ENCODE data around the gene MAN2A1.
"Not testable (repeated sequence)": the region's sequence is repeated elsewhere in the genome, so short reads cannot be mapped to it uniquely, and the experiment has no call there.

Gene MAN2A1

GRCh38 chr5:109893271-109893670, 203.5 kb downstream of the MAN2A1 start:
- not testable (repeated sequence) for H3K36me3 ChIP-seq (ENCODE audit: control insufficient read depth in 1 of 2, insufficient read depth in 2 of 2, low read length in 2 of 2); H3K14ac ChIP-seq (ENCODE audit: low read length); H3K4me2 ChIP-seq (ENCODE audit: low read length); H3K79me2 ChIP-seq (ENCODE audit: control insufficient read depth, insufficient read depth, low read length, poor library complexity); H2BK120ac ChIP-seq (ENCODE audit: insufficient read depth, low read length, poor library complexity); H3K27ac ChIP-seq (ENCODE audit: low read depth, low read length); H3K23ac ChIP-seq (ENCODE audit: low read length); H4K8ac ChIP-seq (ENCODE audit: low read depth, low read length); H4K91ac ChIP-seq (ENCODE audit: low read depth, low read length); H4K12ac ChIP-seq (ENCODE audit: low read depth, low read length); H2BK5ac ChIP-seq (ENCODE audit: low read depth, low read length, poor library complexity); H3K27me3 ChIP-seq (ENCODE audit: insufficient read depth, low read length); H3K9me3 ChIP-seq (ENCODE audit: insufficient read depth, low read depth, low read length); H3K4me1 ChIP-seq (ENCODE audit: control insufficient read depth in 1 of 2, insufficient read depth in 2 of 2, low read length in 2 of 2); H3K18ac ChIP-seq (ENCODE audit: low read length); H2BK12ac ChIP-seq (ENCODE audit: low read length); H3K9ac ChIP-seq (ENCODE audit: low read length); H3K4ac ChIP-seq (ENCODE audit: low read depth, low read length); H2AFZ ChIP-seq (ENCODE audit: insufficient read depth, low read length, poor library complexity); H3K4me3 ChIP-seq (ENCODE audit: low read depth, low read length); H2AK5ac ChIP-seq (ENCODE audit: low read length); H3K79me1 ChIP-seq (ENCODE audit: low read length); DNase-seq
- WGBS (ENCODE audit: extremely low coverage, insufficient coverage, insufficient read length): no CpG with 5 or more reads among the region's 2 CpGs

- Histone ChIP-seq H3K14ac (ENCODE audit: low read length) (no peak overlapping the region), H4K91ac (ENCODE audit: low read depth, low read length) (no peak overlapping the region), H3K9ac (ENCODE audit: low read length) (no peak overlapping the region), H3K27ac (ENCODE audit: low read depth, low read length) (no peak overlapping the region), H3K27me3 (ENCODE audit: insufficient read depth, low read length) (no peaks in the 10 kb centered on the region), H2BK12ac (ENCODE audit: low read length) (no peak overlapping the region), H3K4ac (ENCODE audit: low read depth, low read length) (no peak overlapping the region), H2AK5ac (ENCODE audit: low read length) (no peak overlapping the region), H3K79me2 (ENCODE audit: control insufficient read depth, insufficient read depth, low read length, poor library complexity) (no peaks in the 10 kb centered on the region), H4K12ac (ENCODE audit: low read depth, low read length) (no peak overlapping the region), H2BK120ac (ENCODE audit: insufficient read depth, low read length, poor library complexity) (no peak overlapping the region), H3K18ac (ENCODE audit: low read length) (no peak overlapping the region), H3K23ac (ENCODE audit: low read length) (no peak overlapping the region), H3K9me3 (ENCODE audit: insufficient read depth, low read depth, low read length) (no peaks in the 10 kb centered on the region), H4K8ac (ENCODE audit: low read depth, low read length) (no peak overlapping the region), H3K4me2 (ENCODE audit: low read length) (no peak overlapping the region), H3K4me1 (ENCODE audit: control insufficient read depth in 1 of 2, insufficient read depth in 2 of 2, low read length in 2 of 2) (no peaks in the 10 kb centered on the region), H3K36me3 (ENCODE audit: control insufficient read depth in 1 of 2, insufficient read depth in 2 of 2, low read length in 2 of 2) (no peaks in the 10 kb centered on the region), H2AFZ (ENCODE audit: insufficient read depth, low read length, poor library complexity) (no peak overlapping the region), H2BK5ac (ENCODE audit: low read depth, low read length, poor library complexity) (no peak overlapping the region), H3K79me1 (ENCODE audit: low read length) (no peaks in the 10 kb centered on the region), H3K4me3 (ENCODE audit: low read depth, low read length) (no peak overlapping the region)
- DNase-seq: no peak
- WGBS (ENCODE audit: extremely low coverage, insufficient coverage, insufficient read length): no CpG with 5 or more reads among the region's 9 CpGs
These were observed 208.8 kb downstream of the MAN2A1 start for GRCh38 chr5:109898269-109899162.

DNA sequence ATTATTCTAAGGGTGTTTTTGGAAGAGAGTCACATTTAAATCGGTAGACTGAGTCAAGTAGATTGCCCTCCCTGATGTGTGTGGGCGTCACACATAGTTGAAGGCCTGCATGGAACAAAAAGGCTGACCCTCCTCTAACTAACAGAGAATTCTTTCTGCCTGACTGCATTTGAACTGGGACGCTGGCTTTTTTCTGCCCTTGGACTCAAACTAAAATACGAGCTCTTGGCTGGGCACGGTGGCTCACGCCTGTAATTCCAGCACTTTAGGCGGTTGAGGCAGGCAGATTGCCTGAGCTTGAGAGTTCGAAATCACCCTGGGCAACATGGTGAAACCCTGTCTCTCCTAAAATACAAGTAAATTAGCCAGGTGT, 209.4 kb downstream of the MAN2A1 start:
- Histone ChIP-seq H4K8ac (ENCODE audit: low read depth, low read length) (no peak overlapping the region), H2BK120ac (ENCODE audit: insufficient read depth, low read length, poor library complexity) (no peak overlapping the region), H2BK12ac (ENCODE audit: low read length) (no peak overlapping the region), H3K4me2 (ENCODE audit: low read length) (no peak overlapping the region), H4K12ac (ENCODE audit: low read depth, low read length) (no peak overlapping the region), H3K79me1 (ENCODE audit: low read length) (no peaks in the 10 kb centered on the region), H3K4me3 (ENCODE audit: low read depth, low read length) (no peak overlapping the region), H3K4ac (ENCODE audit: low read depth, low read length) (no peak overlapping the region), H4K91ac (ENCODE audit: low read depth, low read length) (no peak overlapping the region), H3K79me2 (ENCODE audit: control insufficient read depth, insufficient read depth, low read length, poor library complexity) (no peaks in the 10 kb centered on the region), H3K4me1 (ENCODE audit: control insufficient read depth in 1 of 2, insufficient read depth in 2 of 2, low read length in 2 of 2) (no peaks in the 10 kb centered on the region), H2AK5ac (ENCODE audit: low read length) (no peak overlapping the region), H3K9me3 (ENCODE audit: insufficient read depth, low read depth, low read length) (no peaks in the 10 kb centered on the region), H3K14ac (ENCODE audit: low read length) (no peak overlapping the region), H3K36me3 (ENCODE audit: control insufficient read depth in 1 of 2, insufficient read depth in 2 of 2, low read length in 2 of 2) (no peaks in the 10 kb centered on the region), H3K23ac (ENCODE audit: low read length) (no peak overlapping the region), H3K9ac (ENCODE audit: low read length) (no peak overlapping the region), H3K27me3 (ENCODE audit: insufficient read depth, low read length) (no peaks in the 10 kb centered on the region), H2BK5ac (ENCODE audit: low read depth, low read length, poor library complexity) (no peak overlapping the region), H2AFZ (ENCODE audit: insufficient read depth, low read length, poor library complexity) (no peak overlapping the region), H3K27ac (ENCODE audit: low read depth, low read length) (no peak overlapping the region), H3K18ac (ENCODE audit: low read length) (no peak overlapping the region)
- DNase-seq: no peak
- WGBS (ENCODE audit: extremely low coverage, insufficient coverage, insufficient read length): no CpG with 5 or more reads among the region's 8 CpGs

- H3K4ac ChIP-seq (ENCODE audit: low read depth, low read length): no peak overlapping the region
- no peak overlapping the region for H2BK12ac ChIP-seq (ENCODE audit: low read length)
- no peak overlapping the region for H4K8ac ChIP-seq (ENCODE audit: low read depth, low read length)
- no peak overlapping the region for H4K12ac ChIP-seq (ENCODE audit: low read depth, low read length)
- no peak overlapping the region for H2BK120ac ChIP-seq (ENCODE audit: insufficient read depth, low read length, poor library complexity)
- H3K4me3 ChIP-seq (ENCODE audit: low read depth, low read length): no peak overlapping the region
- H3K9me3 ChIP-seq (ENCODE audit: insufficient read depth, low read depth, low read length): no peaks in the 10 kb centered on the region
- no peaks in the 10 kb centered on the region for H3K27me3 ChIP-seq (ENCODE audit: insufficient read depth, low read length)
- no peak overlapping the region for H3K23ac ChIP-seq (ENCODE audit: low read length)
- no peaks in the 10 kb centered on the region for H3K79me1 ChIP-seq (ENCODE audit: low read length)
- no peak for DNase-seq
- H3K18ac ChIP-seq (ENCODE audit: low read length): no peak overlapping the region
- no peak overlapping the region for H2AK5ac ChIP-seq (ENCODE audit: low read length)
- H3K14ac ChIP-seq (ENCODE audit: low read length): no peak overlapping the region
- H2AFZ ChIP-seq (ENCODE audit: insufficient read depth, low read length, poor library complexity): no peak overlapping the region
- H2BK5ac ChIP-seq (ENCODE audit: low read depth, low read length, poor library complexity): no peak overlapping the region
- no peak overlapping the region for H3K27ac ChIP-seq (ENCODE audit: low read depth, low read length)
- H3K4me2 ChIP-seq (ENCODE audit: low read length): no peak overlapping the region
- H3K4me1 ChIP-seq (ENCODE audit: control insufficient read depth in 1 of 2, insufficient read depth in 2 of 2, low read length in 2 of 2): no peaks in the 10 kb centered on the region
- no peak overlapping the region for H4K91ac ChIP-seq (ENCODE audit: low read depth, low read length)
- WGBS (ENCODE audit: extremely low coverage, insufficient coverage, insufficient read length): no CpG with 5 or more reads among the region's 3 CpGs
- no peaks in the 10 kb centered on the region for H3K79me2 ChIP-seq (ENCODE audit: control insufficient read depth, insufficient read depth, low read length, poor library complexity)
- H3K36me3 ChIP-seq (ENCODE audit: control insufficient read depth in 1 of 2, insufficient read depth in 2 of 2, low read length in 2 of 2): no peaks in the 10 kb centered on the region
- no peak overlapping the region for H3K9ac ChIP-seq (ENCODE audit: low read length)
These were observed 210.7 kb downstream of the MAN2A1 start for GRCh38 chr5:109900461-109900860.

All from trophoblast cell (in vitro differentiated cells and primary cell).